HG02885 (cell line): ENCODE data around the gene ADCY3.

Experiments
- ATAC-seq: cut with Tn5 transposase; IDR thresholded peaks from one replicate; pipeline ENCODE4 v1.9.1; 2021; ENCODE audit warnings: mild to moderate bottlenecking; ENCODE audit not compliant: unreplicated experiment, poor library complexity

Gene ADCY3

DNA sequence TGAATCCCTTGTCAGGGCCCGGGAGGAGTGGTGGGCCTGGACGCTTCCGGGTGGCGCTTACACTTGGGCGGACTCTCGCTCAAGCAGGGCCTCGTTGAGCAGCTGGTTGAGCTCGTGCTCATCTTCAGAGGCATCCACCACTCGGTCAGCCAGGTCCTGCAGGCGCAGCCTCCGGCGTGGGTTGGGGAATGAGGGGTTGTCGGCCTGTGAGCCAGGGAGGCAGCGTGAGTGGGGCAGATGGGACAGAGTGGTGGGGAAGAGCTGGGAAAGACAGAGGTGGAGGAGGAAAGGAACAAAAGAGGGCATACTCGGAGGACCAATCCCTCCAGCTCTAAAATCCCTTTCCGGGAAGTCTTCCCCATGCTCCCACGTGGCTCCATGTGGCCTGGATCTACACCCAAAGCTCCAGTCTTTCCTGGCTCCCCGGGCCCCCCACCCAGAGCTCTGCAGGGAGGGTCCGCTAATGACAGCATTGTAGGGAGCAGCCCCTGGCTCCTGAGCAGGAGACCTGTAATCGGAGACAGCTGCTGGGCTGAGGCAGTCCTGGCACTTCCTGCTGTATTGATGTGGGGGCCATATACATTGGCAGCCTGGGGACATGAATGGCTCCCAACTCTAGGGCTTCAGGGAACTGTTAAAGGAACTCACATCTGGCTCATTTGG lies 85.2 kb downstream of the ADCY3 start:
- ATAC-seq: no peak

DNA sequence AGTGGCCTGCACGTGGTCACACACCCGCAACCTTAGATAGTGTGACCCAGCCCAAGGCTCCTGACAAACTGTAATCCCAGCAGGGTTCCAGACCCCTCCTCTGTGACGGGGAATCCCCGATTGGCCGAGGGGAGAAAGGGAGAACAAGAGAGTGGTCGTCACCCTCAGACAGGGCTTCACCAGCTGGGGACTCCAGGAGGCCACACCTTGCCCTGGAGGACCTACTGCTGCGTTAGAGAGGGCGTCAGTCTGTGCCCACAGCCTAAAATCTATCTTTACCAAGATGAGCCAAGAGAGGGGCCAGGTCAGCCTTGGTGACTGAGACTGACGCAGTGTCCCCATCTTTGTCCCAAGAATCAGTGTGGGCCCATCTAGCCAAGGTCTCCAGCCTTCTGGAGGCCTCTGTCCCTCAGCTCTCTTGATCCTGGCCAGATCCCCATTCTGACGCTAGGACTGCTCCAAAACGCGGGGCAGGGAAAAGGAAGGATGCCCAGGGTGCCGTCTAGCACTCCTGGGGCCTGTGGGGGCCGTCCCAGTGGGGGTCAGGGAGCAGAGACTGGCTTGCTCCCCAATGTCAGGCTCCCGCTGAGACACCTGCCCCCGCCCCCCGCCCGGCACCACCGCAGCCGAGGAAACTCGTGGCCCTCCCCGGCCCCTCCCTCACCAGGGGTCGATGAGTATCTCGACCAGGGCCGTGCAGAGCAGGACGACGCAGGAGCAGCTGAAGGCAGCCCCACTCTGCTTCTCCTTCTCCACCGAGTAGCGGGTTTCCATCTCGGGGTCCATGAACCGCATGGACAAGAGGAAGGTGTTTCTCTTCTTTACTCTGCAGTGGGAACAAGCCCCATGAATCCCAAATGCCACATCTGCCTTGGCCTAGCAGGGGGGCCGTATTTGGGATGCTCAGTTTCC lies 86.0 kb downstream of the ADCY3 start:
- ATAC-seq: no peak

DNA sequence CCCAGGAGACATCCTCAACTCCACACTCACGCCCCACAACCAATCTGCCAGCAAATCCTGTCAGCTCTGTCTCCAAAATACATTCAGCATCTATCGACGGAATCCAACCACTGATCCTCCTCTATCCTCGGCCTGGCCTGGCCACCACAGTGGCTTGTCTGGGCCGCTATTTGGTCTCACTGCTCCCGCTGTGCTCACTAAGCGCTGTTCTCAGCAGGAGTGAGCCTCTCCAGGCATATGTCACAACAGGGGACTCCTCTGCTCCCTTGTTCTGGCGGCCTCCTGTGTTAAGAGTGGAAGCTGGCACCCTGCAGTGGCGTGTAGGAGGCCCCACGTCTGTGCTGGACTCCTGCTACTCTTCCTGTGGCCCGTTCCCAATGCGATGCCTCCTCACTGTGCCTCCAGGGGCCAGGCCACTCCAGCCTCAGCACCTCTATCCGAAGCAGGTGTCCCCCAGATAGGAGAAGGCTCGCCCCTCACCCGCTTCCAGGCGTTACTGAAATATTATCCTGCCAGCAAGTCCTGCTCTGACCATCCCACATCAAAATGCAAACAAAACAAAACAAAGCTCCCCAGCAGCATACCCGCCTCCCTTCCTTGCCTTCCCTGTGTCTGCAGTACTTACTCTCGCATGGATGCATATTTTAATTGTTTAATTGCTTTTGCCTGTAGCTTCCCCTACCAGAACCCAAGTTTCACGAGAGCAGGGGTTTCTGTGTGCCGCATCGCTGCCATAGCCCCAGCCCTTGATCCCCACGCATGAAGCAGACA lies 86.9 kb downstream of the ADCY3 start:
- no peak for ATAC-seq

DNA sequence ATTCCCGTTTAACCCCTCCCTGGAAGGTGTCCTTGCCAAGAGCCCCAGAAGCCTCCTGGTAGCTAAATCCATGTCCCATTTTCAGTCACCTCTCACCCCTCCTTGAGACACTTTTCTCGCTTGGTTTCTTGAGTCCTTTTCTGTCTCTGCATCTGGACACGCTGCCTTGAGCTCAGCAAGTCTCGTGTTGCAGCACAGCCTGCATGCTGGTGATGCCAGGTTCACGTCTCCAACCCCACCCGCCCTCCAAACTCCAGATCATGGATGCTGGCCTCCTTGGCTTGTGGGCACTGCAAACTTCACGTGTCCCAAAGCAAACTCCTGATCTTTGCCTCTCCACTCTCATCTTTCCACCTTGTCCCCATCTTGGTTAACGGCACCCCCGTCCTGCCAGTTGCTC lies 87.5 kb downstream of the ADCY3 start:
- ATAC-seq: no peak

DNA sequence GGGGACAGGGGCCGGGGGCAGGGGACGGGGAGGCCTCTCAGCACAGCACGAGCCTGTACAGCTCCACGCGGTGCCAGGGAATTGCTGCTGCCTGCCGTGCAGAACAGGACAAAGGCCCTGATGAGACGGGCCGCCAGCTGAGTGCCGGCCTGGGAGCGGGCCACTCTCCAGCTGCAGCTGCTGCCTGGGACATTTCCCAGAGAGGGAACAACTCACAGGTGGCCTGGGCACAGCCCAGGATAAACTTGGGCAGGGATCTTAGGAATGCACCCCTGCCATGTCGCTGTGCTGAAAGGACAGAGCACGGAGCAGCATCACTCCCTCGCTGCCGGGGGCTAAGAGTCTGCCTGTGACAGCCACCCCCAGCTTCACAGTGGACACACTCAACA lies 88.0 kb downstream of the ADCY3 start:
- no peak for ATAC-seq

DNA sequence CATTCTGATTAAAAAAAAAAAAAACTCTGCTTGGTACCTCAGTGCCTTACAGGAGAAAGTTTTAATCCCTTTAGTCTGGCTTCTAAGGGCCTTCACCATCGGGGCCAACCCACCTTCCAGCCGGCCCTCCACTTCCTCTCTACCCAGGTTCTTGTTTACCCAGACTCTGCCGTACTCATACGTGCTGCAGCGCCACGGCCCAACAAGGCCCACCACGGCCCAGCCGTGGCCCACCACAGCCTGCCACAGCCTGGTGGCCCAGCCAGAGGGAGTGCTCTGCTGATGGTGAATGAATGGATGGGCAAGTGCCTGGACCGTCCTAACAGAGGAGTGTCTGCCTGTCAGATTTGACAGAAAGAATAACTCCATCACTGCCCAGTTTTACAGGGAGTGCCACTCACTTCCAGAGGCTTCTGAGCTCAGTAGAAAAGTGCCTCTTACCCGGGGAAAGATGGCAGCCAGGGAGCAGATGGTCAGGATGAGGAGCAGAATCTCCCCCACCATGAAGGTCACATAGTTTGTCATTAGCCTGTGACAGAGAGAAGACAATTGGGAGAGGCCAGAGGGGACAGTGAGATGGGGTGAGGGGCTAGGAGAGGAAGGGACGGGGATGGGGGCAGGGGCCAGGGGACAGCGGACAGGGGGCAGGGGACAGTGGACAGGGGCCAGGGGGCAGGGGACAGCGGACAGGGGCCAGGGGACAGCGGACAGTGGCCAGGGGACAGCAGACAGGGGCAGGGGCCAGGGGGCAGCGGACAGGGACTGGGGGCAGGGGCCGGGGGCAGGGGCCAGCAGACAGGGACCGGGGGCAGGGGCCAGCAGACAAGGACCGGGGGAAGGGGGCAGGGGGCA lies 88.6 kb downstream of the ADCY3 start:
- no peak for ATAC-seq

DNA sequence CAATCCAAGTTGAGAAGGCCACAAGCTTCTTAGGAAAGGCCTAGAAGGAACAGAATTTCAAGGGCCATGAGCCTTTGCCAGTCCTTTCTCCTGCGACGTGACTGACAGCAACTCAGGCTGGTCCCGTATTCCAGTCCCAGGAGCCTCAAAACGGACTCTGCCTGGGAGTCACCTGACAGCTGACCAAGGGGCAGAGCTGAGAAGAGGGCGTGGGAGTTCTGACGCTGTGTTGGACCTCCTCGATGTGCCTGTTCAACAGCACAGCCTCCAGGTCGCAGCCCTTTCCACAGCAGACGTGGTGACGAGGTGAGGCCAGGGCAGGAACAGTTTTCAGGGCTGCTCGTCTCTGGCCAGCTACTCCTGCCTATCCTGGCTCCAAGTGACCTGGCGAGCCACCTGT lies 89.3 kb downstream of the ADCY3 start:
- no peak for ATAC-seq

DNA sequence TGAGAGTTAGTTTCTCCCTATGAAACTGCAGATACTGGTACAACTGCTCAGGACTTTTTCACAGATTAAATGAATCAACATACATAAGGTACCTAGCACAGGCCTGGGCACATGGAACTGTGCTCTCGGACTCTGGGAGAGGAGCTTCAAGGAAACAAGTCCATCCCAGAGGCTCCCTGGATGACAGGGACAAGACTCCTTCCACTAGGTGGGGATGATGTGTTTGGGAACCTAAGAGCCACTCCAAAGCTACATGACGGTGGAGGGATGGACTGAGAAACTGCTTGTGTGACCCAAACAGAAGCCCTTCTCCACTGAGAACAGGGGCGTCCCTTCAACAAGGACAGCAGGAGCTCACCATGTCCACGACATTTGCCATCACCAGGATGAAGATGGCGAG lies 89.7 kb downstream of the ADCY3 start:
- no peak for ATAC-seq

DNA sequence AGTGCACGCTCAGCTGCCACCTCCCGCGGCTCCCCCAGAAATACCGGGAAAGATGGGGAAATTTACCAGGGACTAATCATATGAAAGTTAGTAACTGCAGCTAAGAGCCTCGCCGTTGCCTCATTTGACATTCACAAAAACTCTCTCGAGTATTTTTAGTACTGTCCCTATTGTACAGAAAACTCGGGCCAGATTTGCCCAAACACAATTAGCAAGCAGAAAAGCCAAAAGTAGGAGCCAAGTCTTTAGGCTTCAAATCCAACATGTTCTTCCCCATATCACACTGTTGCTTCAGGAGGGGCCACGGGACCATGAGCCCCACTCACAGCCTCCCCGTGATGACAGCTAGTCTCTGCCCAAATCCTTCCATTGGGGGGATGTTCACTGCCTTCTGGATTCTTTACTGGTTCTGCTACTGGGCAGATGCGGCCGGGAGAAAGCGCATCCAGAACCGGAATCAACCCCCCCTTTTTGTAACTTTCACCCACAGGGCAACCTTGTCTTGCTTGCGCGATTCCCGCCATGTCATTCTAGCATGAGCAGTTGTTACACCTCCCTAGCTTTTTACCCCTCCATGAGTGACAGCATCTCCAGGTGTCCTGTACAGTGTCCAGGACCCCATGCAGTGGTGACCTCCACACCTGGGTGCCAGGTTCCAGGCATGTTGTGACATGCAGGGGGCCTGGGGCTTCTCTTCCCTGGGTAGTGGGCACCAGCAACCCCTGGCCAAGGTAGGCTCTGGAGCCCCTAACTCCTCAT lies 91.6 kb downstream of the ADCY3 start:
- ATAC-seq: no peak

DNA sequence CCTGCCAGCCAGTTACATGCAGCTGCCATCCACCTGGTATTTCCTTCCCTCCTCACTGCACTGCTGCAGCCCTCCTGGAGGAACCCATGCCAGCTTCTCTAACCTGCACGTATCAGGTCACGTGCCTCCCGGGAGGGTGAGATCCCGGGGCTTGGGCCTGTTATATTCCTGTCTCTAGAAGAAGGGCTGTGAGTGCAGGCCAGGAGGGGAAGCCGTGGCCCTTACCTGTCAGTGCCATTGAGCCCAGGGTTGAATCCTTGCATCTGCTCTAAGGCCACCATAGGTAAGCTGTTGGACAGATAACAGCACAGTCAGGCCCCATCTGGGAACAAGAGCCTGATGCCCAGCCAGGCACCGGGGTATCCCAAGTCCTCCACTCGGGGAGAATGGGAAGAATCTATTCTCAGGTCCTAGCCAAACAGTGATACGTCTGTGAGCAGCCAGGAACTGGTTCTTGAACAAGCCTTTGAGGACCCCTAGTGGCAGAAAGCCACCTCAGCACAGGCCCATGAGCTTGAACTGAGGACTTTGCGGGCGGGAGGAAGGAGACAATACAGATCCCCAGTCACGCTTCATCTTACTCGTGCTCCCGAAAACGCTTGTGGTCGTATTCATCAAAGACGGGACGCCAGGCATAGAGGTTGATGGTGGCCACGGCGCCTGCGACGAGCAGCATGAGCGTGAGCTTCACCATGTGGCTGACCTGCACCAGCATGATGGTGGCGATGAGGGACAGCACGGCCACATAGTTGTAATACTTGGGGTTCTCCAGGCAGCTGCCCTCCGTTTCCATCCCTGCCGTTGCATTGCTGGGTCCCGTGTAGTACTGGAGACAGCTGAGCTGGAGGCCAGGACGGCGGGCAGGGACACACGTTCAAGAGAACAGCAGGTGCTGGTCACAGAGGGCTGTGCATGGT lies 92.5 kb downstream of the ADCY3 start:
- ATAC-seq: peak; percentile 75

DNA sequence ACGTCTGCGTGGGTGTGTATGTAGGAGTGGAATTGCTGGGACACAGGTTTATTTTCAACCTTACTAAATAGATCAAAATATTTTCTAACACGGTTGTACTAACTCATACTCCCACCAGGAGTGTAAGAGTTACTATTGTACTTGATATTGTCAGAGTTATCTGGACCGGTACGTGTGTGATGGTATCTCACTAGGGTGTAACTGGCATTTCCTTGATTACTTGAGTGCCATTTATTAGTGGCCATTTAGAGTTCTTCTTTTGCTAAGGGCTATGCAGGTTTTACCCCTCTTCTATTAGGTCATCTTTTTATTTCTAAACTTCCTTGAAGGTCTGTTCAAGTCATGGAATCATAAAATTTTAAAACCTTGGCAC lies 93.3 kb downstream of the ADCY3 start:
- no peak for ATAC-seq

DNA sequence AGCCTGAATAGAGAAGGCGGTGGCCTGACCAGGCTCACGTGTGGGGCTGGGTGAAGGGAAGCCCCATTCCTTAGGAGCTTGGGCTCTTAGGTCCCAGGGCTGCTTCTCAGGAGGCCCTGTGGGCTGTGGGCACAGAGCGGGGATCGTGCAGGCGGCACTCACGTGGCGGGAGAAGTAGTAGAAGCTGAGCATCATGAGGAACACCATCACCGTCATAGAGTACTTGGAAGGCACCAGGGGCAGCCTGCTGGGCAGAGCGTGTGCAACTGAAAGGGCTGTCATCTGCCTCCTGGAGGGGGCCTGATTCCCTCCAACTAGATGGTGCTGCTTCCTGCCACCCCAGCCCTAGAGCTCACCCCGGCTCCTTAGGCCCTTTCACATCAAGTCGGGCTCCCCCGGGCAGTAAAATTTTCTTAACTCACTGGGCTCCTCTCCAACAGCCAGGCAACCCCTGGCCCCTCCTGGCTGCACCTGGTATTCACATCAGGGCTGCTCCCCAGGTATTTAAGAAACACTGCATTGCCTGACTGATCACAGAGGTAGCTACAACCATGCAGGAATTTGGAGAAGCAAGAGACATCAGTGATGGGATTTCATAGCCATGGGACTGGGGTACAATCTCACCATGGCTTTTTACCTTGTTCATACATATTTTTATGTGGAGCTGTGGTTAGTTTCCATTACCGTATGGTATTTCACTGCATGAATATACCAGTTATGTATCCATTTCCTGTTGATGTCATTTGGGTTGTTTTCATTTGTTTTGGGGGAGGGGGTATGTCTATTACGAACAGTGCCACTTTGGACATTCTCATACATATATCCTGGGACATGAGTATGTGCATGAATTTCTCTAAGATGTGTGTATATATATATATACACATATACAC lies 93.9 kb downstream of the ADCY3 start:
- ATAC-seq: no peak

DNA sequence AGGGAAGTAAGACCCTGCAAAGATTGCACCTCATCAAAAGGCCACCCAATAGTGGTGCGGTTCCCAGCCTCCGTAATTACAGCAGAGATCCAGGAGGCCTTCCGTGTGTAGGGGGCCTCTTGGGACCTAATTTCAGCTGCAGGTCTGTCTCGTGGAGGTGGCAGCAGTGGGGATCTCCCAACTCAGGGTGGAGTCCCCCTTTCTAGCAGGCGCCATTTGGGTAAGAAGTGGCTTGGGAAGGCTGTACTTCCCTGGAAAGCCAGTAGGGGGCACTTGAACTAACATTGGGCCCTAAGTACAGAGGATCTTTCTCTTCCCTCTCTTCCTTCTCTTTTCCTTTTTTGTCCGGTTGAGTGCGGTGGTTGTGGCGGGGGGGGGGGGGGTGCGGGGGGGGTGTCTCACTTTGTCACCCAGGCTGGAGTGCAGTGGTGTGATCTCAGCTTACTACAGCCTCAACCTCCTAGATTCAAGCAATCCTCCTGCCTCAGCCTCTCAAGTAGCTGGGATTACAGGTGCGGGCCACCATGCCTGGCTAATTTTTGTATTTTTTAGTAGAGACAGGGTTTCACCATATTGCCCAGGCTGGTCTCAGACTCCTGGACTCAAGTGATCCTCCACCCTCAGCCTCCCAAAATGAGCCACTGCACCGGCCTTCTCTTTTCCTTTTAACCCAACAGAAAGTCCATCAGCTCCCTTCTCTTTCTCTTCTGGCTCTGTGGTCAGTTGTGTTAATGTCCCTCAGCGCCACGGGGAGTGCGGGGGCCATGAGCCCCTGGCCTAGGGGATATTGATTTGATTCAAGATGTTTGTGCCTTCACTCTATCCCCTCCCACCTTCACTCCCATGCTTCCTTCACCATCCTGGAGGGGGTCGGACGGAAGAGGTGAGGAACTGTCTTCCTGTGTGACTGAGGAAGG lies 94.8 kb downstream of the ADCY3 start:
- ATAC-seq: no peak

DNA sequence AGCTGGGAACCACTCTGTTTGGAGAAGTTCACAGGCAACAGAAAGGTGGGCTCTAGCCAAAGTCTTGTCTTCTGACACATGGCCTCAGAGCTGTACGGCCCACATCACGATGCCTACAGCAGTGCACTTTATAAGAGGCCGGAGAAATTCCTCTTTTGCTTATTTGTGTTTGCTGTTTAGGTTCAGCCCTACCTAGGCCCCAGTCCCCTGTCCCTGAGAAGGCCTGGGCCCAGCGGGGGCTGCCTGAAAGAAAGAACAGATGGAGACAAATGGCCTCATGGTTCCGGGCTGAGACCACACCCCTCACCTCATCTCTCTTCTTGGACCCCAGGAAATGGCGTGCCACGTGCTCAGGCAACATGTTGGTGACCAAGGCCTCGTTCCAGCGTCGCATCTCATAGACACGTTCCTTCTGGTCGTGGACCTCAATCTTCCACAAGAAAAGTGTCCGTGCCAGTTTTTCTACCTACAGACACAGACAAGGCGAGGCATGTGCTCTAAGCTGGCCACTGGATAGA lies 95.9 kb downstream of the ADCY3 start:
- ATAC-seq: no peak

DNA sequence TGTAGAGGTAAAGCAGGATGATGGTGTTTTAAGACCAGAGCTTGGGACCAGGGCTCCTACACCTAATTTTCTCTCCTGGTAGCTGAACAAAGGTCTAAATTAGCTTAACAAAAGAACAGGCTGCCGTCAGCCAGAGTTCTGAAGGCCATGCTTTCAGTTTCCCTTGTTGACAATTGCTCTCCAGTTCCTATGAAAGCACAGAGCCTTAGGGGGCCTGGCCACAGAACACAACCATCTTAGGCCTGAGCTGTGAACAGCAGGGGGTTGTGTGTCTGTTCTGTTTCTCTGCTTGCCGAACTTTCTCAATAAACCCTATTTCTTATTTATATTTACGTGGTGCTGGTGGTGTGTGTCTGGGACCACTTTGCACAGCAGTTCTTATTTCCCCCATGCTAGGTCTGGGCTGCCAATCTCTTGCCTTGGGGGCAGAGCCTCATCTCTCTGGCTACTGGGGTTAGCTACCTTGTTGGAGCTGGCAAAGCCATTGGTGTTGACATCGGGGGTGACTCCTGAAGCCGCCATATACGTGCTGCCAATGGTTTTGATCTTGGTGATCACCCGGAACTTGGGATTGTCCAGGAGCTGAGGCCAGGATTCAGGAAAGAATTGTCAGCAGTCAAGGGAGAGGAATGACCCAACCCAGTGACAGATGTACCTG lies 97.9 kb downstream of the ADCY3 start:
- ATAC-seq: no peak

DNA sequence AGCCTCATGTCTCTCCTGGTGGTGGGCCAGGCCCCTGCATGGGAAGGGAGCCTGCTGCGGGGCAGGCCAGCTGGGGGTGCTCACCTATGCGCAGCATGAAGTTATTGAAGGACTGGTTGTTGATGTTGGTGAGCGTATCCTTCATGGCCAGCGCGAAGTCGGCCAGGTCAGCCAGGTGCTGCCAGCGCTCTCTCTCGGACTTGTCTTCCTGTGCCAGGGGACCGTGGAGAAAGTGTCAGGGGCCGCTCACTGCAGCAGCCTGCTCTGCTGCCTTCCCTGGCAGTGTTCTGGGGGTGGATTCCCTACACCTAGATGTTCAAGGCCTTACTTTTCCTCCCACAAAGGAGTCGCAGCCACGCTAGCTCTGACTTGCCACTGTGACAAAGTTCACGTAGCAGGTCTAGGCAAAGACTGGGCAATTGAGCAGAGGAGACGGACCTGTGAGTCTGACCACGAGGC lies 98.6 kb downstream of the ADCY3 start:
- no peak for ATAC-seq
